AG09309 (cell line): ENCODE measurements around the gene CEP112.

Experiments used
- DNase-seq: peaks from one replicate; pipeline ENCODE4 v3.0.0-alpha.2; 2010; ENCODE audit warnings: low read depth
- H3K4me3 ChIP-seq: 2 replicates; pipeline ENCODE4 v1.5.1; 2011; ENCODE audit warnings: mild to moderate bottlenecking, low read depth, low read length, moderate library complexity; ENCODE audit not compliant: control insufficient read depth
- TF ChIP-seq, protein P1 (sequence below): IDR thresholded peaks from 2 replicates; pipeline ENCODE4 v1.5.1; 2011; ENCODE audit warnings: mild to moderate bottlenecking, low read depth, low read length, inconsistent platforms; ENCODE audit not compliant: insufficient read depth, control insufficient read depth; ENCODE audit errors: missing control alignments

Gene CEP112

DNA sequence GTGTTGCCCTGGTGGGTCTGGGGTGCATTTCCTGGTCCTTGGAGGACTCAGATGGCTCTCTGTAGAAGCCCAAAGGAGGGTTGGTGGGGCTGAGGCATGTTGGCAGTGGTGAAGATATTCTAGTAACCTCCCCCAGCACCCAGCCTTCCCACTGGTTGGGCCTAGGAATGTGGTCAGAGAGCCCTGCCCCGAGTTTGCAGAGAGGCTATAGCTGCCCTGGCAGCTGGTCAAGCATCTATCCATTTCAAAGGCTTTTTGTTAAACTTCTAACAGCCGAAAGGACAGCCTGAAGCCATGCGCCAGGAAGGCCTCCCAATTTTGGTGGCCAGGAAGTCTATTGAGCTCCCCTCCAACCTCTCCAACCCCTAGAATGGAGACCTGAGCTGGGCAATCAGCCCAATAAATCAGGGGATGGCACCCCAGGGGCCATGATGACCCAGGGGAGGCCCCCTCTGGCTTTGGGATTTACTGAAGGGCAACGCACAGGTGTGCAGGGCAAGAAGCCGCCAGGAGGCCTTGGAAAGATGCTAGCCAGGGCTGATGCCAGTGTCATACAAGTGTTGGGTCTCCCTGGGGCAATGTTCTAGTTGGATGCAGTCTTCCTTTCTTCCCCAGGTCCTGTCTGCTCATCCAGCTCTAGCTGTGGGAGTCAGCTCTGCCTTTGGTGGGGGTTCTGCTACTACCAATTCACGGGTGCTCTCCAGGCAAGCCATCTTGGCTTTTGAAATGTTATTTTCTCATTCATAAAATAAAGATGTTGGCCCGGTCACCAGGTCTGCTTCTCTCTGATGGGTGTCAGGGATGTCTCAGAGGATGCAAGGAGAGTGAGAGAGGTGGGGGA is 599.6 kb downstream of the CEP112 start:
- TF ChIP-seq, protein P1, sequence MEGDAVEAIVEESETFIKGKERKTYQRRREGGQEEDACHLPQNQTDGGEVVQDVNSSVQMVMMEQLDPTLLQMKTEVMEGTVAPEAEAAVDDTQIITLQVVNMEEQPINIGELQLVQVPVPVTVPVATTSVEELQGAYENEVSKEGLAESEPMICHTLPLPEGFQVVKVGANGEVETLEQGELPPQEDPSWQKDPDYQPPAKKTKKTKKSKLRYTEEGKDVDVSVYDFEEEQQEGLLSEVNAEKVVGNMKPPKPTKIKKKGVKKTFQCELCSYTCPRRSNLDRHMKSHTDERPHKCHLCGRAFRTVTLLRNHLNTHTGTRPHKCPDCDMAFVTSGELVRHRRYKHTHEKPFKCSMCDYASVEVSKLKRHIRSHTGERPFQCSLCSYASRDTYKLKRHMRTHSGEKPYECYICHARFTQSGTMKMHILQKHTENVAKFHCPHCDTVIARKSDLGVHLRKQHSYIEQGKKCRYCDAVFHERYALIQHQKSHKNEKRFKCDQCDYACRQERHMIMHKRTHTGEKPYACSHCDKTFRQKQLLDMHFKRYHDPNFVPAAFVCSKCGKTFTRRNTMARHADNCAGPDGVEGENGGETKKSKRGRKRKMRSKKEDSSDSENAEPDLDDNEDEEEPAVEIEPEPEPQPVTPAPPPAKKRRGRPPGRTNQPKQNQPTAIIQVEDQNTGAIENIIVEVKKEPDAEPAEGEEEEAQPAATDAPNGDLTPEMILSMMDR = no peak
- no peak overlapping the region for H3K4me3 ChIP-seq
- no peak for DNase-seq

DNA sequence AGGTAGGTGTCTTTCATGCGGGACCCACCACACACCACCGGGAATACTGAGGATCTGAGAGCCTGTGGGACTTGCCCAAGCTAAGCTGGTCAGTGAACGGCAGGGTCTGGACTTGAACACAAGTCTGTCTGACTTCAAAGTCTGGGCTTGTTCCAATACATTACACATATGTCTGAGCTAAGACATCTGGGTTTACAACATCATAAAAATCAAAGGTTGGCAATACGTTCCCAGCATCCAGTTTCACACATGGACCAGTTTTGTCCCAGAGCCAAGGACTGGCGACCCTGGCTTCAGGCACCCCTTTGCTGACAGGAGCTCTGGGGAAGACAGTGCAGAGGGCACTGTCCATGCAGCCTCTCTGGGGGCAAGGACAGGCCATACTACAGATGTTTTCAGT is 602.6 kb downstream of the CEP112 start:
- no peak overlapping the region for H3K4me3 ChIP-seq
- DNase-seq = no peak
- TF ChIP-seq, protein P1 = no peak

DNA sequence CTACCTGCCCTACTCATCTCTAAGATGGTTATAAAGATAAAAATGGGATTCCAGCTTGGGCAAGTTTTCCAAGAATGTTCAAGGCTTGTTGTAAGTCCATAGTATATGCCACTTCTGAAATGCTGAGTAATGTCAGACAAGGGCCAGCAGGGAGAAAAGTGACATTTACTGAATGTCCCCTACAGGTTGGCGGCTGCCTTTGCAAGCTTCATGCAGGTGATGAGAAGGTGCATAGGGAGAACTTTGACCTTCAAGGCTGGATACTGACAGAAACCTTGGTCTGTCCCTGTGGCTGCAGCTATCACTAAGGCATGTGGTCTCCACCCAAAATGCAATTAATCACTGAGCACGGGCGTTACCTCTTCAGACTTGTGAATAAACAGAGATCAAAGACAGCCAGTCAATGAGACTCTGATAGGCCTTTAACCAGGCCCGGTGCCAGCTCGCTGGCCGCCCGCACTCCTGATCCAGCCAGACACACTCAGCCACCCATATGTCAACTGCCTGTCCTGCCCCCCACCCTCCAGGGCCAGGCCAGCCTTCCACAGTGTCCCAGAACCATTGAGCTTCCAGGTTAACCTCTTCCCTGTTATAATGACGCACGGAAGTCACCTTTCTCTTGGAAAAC is 603.6 kb downstream of the CEP112 start:
- H3K4me3 ChIP-seq = no peak overlapping the region
- TF ChIP-seq, protein P1 = no peak
- no peak for DNase-seq

- no peak overlapping the region for H3K4me3 ChIP-seq
- no peak for DNase-seq
- TF ChIP-seq, protein P1 = no peak
Observed at GRCh38 chr17:65587534-65588180, 604.3 kb downstream of the CEP112 start.

DNA sequence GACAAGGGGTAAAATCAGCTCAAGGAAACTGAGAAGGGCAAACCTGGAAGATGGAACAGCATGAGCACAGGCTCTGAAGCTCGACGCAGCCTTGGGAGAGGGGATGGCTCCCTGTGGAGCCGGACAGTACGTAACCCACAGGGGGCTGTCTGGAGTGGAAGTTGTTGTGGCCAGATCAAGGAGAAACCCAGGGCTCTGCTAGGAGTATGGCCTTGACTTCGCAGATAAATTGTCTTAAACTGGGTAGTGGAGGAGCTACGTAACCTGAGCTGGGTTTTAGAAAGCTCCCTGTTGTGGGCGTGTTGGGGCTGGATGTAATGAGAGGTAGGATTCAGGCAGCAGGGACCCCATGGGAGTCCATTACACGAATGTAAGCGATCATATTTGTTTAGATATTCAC is 605.0 kb downstream of the CEP112 start:
- TF ChIP-seq, protein P1 = no peak
- no peak overlapping the region for H3K4me3 ChIP-seq
- DNase-seq = no peak
